ENCODE results near the gene SEMA6D. TPM values are rescaled to one million over a fixed set of nuclear protein-coding genes. Genes with fewer than 3 reads are reported as not detected.

Gene SEMA6D, protein sequence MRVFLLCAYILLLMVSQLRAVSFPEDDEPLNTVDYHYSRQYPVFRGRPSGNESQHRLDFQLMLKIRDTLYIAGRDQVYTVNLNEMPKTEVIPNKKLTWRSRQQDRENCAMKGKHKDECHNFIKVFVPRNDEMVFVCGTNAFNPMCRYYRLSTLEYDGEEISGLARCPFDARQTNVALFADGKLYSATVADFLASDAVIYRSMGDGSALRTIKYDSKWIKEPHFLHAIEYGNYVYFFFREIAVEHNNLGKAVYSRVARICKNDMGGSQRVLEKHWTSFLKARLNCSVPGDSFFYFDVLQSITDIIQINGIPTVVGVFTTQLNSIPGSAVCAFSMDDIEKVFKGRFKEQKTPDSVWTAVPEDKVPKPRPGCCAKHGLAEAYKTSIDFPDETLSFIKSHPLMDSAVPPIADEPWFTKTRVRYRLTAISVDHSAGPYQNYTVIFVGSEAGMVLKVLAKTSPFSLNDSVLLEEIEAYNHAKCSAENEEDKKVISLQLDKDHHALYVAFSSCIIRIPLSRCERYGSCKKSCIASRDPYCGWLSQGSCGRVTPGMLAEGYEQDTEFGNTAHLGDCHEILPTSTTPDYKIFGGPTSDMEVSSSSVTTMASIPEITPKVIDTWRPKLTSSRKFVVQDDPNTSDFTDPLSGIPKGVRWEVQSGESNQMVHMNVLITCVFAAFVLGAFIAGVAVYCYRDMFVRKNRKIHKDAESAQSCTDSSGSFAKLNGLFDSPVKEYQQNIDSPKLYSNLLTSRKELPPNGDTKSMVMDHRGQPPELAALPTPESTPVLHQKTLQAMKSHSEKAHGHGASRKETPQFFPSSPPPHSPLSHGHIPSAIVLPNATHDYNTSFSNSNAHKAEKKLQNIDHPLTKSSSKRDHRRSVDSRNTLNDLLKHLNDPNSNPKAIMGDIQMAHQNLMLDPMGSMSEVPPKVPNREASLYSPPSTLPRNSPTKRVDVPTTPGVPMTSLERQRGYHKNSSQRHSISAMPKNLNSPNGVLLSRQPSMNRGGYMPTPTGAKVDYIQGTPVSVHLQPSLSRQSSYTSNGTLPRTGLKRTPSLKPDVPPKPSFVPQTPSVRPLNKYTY
- not detected for total RNA-seq

DNA sequence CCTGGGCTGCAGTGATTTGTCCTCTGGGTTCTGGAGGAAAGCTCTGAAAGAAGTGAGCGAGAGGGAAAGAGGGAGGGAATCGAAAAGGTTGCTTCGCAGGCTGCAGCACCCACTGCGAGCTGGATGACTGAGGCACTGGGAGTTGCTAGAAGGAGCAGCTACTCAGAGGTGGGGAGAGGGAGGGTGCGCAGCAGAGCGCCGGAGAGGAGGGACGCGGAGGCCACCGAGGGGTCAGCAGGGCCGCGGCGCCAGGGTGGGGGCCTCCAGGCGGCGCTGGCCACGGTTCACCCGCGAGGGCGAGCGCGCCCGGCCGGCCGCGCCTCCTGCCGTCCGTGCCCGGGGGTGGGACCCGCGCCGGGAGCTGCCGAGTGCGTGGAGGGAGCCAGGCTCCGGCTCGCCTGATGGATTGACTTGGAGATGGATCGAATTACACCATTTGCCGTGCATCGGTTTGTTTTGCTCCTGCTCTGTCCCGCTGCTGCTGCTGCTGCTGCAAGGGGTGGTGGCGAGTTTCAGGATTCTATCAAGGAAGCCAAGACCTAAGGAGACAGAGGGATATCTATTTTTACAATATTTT is at the start of gene SEMA6D:
TSS of gene SEMA6D (plus strand) at position 470 of the 577 bp plus-strand sequence. CDS start 42,294 bp downstream, outside the sequence.
- ATAC-seq (ENCODE audit: low read depth) (no peak), DNase-seq (no peak)
- POLR2A ChIA-PET = no interaction called here
- Mint-ChIP-seq H3K4me1 (no peaks in the 10 kb centered on the region), H3K4me3 (no peak within 1 kb of the TSS), H3K27me3 (peaks cover 53% of the 10 kb centered on the region), H3K27ac (no peak within 1 kb of the TSS), H3K36me3 (no peaks in the 10 kb centered on the region), H3K9me3 (no peaks in the 10 kb centered on the region)

DNA sequence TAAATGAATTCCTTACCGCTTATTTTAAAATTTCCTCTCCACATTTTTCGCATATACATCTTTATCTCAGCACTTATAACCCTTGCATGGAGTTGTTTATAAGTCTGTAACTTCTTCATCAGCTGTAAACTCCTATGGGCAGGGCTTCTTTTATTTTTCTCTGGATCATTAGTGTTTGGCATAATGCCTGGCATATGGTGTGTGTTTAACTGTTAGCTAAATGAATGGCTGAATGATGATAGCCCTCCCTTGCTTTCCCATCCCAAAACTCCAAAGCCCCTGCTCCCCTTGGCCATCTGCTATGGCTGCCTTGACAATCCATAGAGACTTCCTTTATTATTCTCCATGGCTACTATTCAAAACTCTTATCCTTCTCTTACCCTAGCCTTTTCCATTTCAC is 48.1 kb upstream of the SEMA6D start:
- no peak for DNase-seq
- H3K9me3 Mint-ChIP-seq = no peaks in the 10 kb centered on the region
- no peak overlapping the region for H3K4me3 Mint-ChIP-seq
- no peaks in the 10 kb centered on the region for H3K4me1 Mint-ChIP-seq
- no peak overlapping the region for H3K27ac Mint-ChIP-seq
- no peak for ATAC-seq (ENCODE audit: low read depth)
- H3K27me3 Mint-ChIP-seq = peaks cover 2% of the 10 kb centered on the region
- no peaks in the 10 kb centered on the region for H3K36me3 Mint-ChIP-seq
- POLR2A ChIA-PET = no interaction called here

DNA sequence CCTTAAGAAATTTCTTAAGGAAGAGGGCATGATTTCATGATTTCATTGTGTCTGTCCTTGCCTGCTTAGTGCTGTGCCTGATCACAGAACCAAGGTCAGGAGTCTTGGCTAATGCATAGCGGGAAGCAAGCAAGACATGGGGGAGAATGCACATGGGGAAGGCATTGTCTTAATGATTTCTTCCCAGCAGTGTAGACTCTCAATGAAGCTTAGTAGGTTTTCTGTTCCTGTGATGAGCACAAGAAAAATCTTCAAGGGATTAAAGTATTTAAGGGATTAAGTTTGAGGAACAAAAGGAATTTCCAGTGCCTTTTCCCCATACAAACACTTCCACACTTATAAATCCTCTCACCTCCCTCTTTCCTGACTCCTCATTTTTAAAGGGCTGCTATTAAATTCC is 46.9 kb upstream of the SEMA6D start:
- peaks cover 2% of the 10 kb centered on the region for H3K27me3 Mint-ChIP-seq
- H3K9me3 Mint-ChIP-seq = no peaks in the 10 kb centered on the region
- DNase-seq (no peak), ATAC-seq (ENCODE audit: low read depth) (no peak)
- no peak overlapping the region for H3K27ac Mint-ChIP-seq
- H3K36me3 Mint-ChIP-seq = no peaks in the 10 kb centered on the region
- H3K4me3 Mint-ChIP-seq = no peak overlapping the region
- no peaks in the 10 kb centered on the region for H3K4me1 Mint-ChIP-seq
- POLR2A ChIA-PET = no interaction called here

DNA sequence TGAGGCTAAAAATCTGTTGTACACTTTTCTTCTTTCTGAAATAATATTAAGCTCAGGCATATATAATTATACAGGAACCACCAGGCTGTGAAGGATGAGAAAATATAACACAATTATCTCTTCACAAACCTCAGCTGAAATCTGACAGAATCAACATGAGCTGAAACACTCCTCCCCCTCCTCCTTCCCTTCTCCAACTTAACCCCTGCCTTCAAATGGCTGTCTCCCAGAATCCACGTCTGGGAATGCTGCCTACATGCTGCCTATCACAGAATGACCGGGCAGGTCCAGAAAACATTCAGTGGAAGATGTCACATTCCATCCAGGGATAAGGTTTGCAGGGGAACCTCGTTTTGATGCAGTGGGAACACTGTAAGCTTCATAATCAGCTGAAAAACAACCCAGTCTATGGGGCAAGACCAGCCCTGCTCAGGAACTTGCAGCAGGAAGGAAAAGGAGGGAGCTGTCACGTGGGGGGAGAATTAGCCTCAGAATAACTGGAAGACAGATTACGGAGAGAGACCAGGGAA is 44.0 kb upstream of the SEMA6D start:
- no peak overlapping the region for H3K4me3 Mint-ChIP-seq
- POLR2A ChIA-PET = no interaction called here
- no peaks in the 10 kb centered on the region for H3K9me3 Mint-ChIP-seq
- DNase-seq (no peak), ATAC-seq (ENCODE audit: low read depth) (no peak)
- H3K27me3 Mint-ChIP-seq = peaks cover 2% of the 10 kb centered on the region
- H3K36me3 Mint-ChIP-seq = no peaks in the 10 kb centered on the region
- H3K4me1 Mint-ChIP-seq = no peaks in the 10 kb centered on the region
- no peak overlapping the region for H3K27ac Mint-ChIP-seq

DNA sequence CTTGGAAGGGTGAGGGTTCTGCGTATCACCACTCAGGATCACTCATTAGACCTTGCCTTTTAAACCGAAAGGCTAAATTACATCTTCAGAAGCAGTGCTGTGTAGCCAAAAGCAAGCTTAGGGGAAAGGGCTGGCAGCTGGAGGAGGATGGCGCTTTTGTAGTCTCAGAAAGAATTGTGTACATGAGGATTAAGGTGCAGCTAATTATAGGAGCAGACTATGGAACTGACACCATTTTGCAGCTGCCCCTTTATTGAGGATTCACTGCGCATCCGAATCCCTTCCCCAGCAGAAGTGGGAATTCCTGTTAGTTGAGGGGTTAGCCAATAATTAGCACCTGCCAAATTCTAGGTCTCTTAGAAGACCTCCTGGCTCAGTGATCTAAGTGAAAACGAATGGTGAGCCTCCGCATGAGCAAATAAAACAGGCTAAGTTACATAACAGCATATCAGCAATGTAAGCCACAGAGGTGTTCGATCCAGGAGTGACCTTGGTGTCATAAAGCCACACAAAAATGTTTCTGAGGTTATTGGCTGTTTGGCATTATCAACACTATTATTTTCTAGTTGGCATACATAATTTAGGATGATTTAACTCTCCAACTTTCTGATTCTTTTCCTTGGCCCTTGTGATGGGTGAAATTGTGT is 42.6 kb upstream of the SEMA6D start:
- POLR2A ChIA-PET = no interaction called here
- no peak overlapping the region for H3K27ac Mint-ChIP-seq
- no peaks in the 10 kb centered on the region for H3K4me1 Mint-ChIP-seq
- no peaks in the 10 kb centered on the region for H3K36me3 Mint-ChIP-seq
- H3K9me3 Mint-ChIP-seq = no peaks in the 10 kb centered on the region
- H3K4me3 Mint-ChIP-seq = no peak overlapping the region
- DNase-seq = no peak
- H3K27me3 Mint-ChIP-seq = peaks cover 2% of the 10 kb centered on the region
- ATAC-seq (ENCODE audit: low read depth) = no peak

DNA sequence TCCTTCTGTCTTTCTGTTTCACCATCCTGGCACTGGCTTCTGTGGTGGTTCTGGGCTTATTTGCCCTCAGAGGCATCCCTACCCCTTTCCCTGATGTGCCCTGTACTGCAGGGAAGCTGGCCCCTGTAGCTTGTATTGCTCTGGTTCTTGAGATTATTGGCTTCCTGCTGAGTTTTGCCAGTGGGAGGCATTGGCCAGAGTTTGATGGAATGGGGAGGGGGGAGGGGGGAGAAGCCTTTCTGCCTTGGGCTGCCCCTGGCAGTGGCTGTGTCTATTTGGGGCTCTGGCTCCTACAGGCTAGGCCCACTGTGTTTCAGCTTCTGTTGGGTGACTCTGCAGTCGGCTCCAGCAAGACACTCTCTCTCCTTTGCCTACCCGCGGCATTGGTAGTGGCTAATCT is 41.6 kb upstream of the SEMA6D start:
- Mint-ChIP-seq H3K27ac (no peak overlapping the region), H3K27me3 (no peaks in the 10 kb centered on the region), H3K4me1 (no peaks in the 10 kb centered on the region), H3K4me3 (no peak overlapping the region), H3K36me3 (no peaks in the 10 kb centered on the region), H3K9me3 (no peaks in the 10 kb centered on the region)
- ATAC-seq (ENCODE audit: low read depth) (no peak), DNase-seq (no peak)
- POLR2A ChIA-PET = no interaction called here

DNA sequence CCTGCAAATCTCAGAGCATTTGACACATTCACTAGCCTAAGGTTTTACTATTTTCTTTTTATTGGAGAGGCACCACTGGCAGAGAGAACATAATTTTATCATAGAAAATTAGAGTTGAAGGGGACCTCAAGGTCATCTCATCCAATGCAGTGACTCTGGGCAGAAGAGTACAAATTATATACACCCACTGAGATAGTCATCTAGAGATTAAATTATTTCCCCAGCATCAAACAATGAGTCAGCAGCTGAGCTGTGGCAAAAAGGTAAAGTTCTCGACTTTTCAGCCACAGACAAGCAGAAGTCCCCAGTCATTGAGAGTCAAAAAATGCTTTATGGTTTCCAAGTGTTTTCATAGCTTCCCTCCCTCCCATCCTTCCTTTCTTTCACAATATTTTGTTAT is 39.3 kb upstream of the SEMA6D start:
- Mint-ChIP-seq H3K4me1 (no peaks in the 10 kb centered on the region), H3K4me3 (no peak overlapping the region), H3K27me3 (no peaks in the 10 kb centered on the region), H3K9me3 (no peaks in the 10 kb centered on the region), H3K36me3 (no peaks in the 10 kb centered on the region), H3K27ac (no peak overlapping the region)
- no peak for ATAC-seq (ENCODE audit: low read depth)
- DNase-seq = no peak
- POLR2A ChIA-PET = no interaction called here

DNA sequence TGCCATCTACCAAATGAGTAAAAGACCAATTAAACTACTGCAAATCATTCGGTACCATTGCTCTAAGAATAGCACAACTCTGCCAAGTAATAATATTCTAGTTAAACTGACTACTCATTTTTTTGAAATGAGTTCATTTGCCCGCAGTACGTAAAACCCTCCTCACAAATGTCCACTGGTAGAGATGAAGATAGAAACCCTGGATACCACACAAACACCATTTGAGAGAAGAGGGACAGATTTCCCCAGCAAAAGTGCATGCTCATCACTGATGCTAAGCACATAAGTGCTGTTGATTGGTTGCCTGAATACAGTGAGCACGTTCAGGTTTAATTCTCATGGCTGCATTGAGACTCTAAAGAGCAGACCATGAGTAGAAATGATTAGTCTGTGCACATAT is 34.6 kb upstream of the SEMA6D start:
- no peaks in the 10 kb centered on the region for H3K9me3 Mint-ChIP-seq
- no peak overlapping the region for H3K27ac Mint-ChIP-seq
- POLR2A ChIA-PET = no interaction called here
- H3K27me3 Mint-ChIP-seq = no peaks in the 10 kb centered on the region
- H3K4me1 Mint-ChIP-seq = no peaks in the 10 kb centered on the region
- no peak overlapping the region for H3K4me3 Mint-ChIP-seq
- ATAC-seq (ENCODE audit: low read depth) (no peak), DNase-seq (no peak)
- no peaks in the 10 kb centered on the region for H3K36me3 Mint-ChIP-seq

DNA sequence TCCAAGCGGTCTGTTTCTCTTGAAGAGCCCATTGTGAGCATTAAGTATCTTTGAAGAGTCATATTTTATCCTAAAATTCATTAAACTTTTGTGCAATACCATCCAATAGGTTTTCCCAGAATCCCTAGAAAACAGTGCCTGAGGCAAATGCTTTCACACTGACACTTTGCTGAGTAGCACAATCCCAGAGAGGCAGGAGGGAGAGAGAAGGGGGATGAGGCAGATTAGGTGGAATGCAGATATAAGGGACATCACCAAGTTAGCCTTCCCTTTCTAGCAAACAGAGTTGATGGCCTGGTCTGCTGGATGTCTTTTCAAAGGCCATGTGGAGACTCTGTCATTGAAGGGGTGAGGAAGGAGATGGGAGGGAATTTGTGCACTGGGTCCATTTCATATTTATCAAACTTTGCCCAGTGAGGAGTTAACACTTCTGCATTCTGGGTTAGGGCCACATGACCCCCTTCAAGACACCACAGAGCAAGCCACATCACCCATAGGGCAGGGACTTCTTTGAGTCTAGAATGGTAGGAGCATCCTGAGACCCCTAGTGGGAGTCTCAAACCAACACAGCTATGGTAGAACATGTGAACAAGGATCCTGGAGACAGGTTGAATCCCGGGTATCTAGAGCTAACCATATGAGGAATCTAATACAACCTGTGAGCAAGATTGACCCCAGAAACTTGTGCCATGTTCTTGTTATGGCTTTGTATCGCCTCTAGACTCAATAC is 32.0 kb upstream of the SEMA6D start:
- ATAC-seq (ENCODE audit: low read depth) (no peak), DNase-seq (no peak)
- Mint-ChIP-seq H3K4me1 (no peaks in the 10 kb centered on the region), H3K9me3 (no peaks in the 10 kb centered on the region), H3K27me3 (no peaks in the 10 kb centered on the region), H3K4me3 (no peak overlapping the region), H3K27ac (no peak overlapping the region), H3K36me3 (no peaks in the 10 kb centered on the region)
- POLR2A ChIA-PET = no interaction called here

DNA sequence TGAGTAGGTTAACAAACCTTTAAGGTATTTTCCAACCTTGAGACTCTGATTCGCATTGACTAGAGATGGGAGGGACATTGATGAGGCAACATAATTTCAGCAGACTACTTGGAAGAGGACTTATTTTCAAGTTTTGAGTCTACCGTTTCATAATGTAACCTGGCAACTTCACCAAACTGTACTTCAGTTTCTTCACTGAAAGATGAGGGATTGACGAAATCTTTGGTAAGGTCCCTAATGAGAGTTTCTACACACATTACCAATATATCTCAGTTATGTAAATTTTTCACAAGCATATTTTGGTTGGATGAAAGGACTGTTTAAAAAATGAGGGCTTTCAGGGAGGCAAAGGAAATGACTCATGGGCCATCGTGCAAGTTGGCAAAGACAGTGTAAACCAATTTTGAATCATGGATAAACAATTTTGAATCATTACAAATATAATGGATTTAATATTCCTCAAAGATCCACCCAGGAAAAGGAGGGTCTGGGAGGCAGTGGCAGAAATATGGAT is 28.7 kb upstream of the SEMA6D start:
- Mint-ChIP-seq H3K36me3 (no peaks in the 10 kb centered on the region), H3K9me3 (no peaks in the 10 kb centered on the region), H3K4me1 (no peaks in the 10 kb centered on the region), H3K27me3 (no peaks in the 10 kb centered on the region), H3K4me3 (no peak overlapping the region), H3K27ac (no peak overlapping the region)
- DNase-seq (no peak), ATAC-seq (ENCODE audit: low read depth) (no peak)
- POLR2A ChIA-PET = no interaction called here

DNA sequence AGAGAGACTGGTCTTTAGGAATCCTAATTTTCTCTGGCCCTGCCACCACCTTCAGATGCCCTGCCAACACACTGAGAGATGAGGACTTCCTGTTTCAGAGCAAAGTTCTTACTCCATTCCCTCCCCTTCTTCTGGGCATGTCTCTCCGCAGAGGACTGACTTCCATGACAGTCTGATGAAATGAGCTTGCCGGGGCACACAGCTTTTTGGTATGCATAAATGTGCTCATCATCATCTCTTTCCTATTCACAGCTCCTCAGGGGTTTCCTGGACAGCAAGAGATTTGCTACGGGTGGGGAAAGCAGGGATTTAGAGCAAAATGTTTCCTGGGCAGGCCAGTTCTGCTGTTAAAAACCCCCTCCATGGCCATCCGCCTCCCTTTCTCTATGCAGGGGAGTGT is 27.6 kb upstream of the SEMA6D start:
- no peak overlapping the region for H3K4me3 Mint-ChIP-seq
- H3K9me3 Mint-ChIP-seq = no peaks in the 10 kb centered on the region
- no peaks in the 10 kb centered on the region for H3K4me1 Mint-ChIP-seq
- no peaks in the 10 kb centered on the region for H3K36me3 Mint-ChIP-seq
- no peak for DNase-seq
- no peak for ATAC-seq (ENCODE audit: low read depth)
- H3K27ac Mint-ChIP-seq = no peak overlapping the region
- H3K27me3 Mint-ChIP-seq = no peaks in the 10 kb centered on the region
- POLR2A ChIA-PET = no interaction called here

DNA sequence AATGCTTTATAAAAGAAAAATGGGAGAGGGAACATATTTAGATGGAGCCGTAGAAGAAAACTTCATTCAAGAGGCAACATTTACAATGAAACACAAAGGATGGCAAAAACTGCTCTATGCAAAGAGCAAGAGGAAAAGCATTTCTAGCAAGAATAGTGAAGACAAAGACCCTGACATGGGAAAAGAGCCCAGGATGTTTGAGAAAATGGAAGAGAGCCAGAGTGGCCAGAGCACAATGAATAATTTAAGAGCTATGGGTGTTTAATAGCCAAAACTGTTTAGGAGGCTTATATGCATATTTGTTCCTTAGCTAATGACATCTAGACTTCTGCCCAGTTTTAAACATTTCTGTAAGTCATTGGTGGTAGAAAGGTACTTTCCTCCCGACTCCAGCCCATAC is 25.4 kb upstream of the SEMA6D start:
- ATAC-seq (ENCODE audit: low read depth) (no peak), DNase-seq (no peak)
- Mint-ChIP-seq H3K27ac (no peak overlapping the region), H3K4me1 (no peaks in the 10 kb centered on the region), H3K4me3 (no peak overlapping the region), H3K9me3 (no peaks in the 10 kb centered on the region), H3K27me3 (no peaks in the 10 kb centered on the region), H3K36me3 (no peaks in the 10 kb centered on the region)
- POLR2A ChIA-PET = no interaction called here

Measured in activated naive CD8-positive, alpha-beta T cell treated with anti-CD3 and anti-CD28 coated beads, Interleukin-2, amount 10 ng/mL, durations not matched to agents 7 days and 5 days (primary cell).